Stimulated activated naive CD4-positive, alpha-beta T cell treated with Interleukin-2 at 50 U/mL for 16 hours (primary cell): ENCODE results near the gene MYOC.
"Not testable (repeated sequence)": the region's sequence is repeated elsewhere in the genome, so short reads cannot be mapped to it uniquely, and the experiment has no call there.

Experiments used
- DNase-seq: peaks from one replicate; lab custom pipeline; 2025; lab: John Stamatoyannopoulos, UW

The MYOC gene

GRCh38 chr1:171652234-171652822, at the start of gene MYOC:
MYOC (minus strand) TSS chr1:171652688; CDS start chr1:171652611, 77 bp downstream.
- no peak for DNase-seq

- no peak for DNase-seq
Observed at GRCh38 chr1:171699531-171699930, 47.0 kb upstream of the MYOC start.

DNA sequence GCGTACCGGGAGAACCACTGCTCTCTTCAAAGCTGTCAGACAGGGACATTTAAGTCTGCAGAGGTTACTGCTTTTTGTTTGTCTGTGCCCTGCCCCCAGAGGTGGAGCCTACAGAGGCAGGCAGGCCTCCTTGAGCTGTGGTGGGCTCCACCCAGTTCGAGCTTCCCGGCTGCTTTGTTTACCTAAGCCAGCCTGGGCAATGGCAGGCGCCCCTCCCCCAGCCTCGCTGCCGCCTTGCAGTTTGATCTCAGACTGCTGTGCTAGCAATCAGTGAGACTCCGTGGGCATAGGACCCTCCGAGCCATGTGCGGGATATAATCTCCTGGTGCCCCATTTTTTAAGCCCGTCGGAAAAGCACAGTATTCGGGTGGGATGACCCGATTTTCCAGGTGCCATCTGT, 43.3 kb upstream of the MYOC start:
- not testable (repeated sequence) for DNase-seq

DNA sequence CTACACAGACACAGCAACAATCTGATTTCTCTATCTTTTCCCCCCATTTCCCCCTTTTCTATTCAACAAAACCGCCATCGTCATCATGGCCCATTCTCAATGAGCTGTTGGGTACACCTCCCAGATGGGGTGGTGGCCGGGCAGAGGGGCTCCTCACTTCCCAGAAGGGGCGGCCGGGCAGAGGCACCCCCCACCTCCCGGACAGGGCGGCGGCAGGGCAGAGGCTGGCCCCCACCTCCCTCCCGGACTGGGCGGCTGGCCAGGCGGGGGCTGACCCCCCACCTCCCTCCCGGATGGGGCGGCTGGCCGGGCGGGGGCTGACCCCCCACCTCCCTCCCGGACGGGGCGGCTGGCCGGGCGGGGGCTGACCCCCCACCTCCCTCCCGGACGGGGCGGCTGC, 41.1 kb upstream of the MYOC start:
- not testable (repeated sequence) for DNase-seq

DNA sequence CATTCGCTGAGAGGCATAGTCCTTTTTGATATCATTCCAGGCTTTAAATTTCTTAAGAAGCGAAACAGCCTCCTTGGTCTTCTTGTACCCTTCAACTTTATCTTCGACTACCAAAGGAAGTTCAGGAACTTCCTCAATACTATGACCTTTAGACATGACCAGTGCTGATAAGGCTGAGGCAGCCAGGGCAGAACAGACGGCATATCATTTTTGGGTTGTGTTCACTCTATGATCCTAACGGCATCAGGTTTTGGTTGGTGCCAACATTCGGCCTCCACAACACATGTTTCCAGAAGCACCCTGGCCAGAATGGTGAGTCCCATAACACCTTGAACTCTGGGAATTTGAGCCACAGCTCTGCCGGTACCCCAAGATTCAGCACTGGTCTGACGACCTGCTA, 31.4 kb upstream of the MYOC start:
- no peak for DNase-seq

DNA sequence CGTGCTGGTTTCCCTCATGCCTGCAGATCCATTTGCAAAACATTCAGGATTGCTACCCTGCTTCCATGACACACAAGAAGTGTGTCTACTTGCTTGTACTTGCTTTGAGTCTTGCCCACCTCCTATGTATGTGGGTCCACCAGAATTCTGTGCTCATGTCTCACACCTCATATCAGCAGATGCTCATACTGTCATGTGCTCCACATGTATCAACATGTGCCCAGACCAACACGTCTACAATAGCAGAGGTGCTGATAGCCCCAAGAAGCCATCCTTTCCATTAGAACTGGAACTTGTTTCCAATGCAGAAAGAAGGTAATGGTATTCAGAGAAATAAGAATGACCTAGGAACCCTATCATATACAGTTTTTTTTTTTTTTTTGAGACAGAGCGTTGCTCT, 27.9 kb upstream of the MYOC start:
- no peak for DNase-seq

GRCh38 chr1:171676823-171677222, 24.3 kb upstream of the MYOC start:
- DNase-seq: no peak

GRCh38 chr1:171674431-171675405, 22.2 kb upstream of the MYOC start:
- no peak for DNase-seq

DNA sequence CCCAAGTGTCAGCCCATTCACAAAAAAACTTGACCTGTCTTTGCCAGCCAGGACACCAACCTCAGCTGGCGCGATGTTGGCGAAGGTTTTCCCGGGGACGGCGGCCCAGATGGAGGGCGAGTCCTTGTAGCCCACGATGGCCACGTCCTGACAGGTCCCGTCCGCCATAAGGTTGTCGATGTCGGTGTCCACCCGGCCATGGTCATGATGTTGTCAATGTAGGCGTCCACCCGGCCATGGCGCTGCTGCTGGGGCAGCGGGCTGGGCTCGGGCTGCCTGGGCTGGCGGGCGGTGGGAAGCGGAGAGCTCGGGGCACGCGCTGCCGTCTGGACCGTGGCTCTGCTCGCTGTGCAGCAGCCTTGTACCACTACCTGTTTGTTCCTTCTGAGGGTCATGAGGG, 18.3 kb upstream of the MYOC start:
- DNase-seq: no peak

GRCh38 chr1:171668372-171668771, 15.9 kb upstream of the MYOC start:
- DNase-seq: no peak

GRCh38 chr1:171666114-171666769, 13.8 kb upstream of the MYOC start:
- DNase-seq: no peak

DNA sequence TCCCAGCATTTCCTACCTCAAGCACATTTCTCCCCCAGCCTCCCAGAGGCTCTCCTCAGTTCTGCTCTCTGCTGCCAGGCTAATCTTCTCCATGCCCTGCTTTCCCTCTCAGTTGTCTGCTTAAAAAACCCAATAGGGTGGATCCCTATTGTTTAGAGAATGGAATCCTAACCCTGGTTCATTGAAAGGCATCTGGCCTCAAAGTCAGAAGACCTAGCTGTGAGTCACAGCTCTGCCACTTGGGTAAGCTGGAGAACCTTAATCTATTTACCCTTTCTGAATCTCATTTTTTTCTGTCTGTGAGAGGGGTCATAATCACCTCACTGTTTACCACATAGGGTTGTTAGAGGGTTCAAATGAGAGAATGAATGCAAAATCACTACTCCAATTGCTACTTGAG, 12.5 kb upstream of the MYOC start:
- DNase-seq: no peak

GRCh38 chr1:171663854-171664575, 11.5 kb upstream of the MYOC start:
- DNase-seq: no peak

DNA sequence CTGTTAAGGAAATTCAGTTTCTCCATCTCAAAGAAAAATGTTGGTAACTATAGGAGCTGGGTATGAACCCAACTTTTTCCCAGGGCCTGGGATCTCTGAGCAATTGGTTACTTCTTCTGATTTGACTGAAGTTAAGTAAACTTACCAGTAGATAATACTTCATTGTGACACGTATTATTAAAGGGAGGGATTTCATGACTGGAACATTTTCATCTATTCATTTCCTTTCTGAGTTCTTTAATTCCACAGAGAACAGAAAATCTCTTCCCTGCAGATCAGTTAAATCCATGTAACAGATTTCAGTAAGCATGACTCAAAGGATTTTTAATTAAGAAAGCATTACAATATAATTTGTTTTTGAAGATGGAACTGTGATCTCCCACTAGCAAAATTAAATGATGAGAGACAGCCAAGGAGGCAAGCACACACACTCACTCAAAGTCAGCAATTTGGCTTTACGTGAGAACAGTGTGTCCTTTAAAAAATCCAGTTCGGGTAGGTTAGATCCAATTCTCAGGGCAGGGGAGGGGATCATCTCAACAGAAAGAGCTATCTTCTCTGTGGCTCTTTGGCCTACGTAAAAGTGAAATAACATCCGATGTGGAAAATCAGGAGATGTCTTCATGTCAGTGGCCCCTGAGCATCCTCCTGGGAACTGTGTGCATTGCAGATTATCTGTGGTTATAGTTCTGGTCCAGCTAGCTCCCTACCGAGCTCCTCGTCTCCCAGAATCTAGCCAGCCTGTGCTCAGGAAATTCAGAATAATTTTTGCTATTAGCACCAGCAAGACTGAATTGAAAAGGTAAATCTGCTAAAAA, 10.8 kb upstream of the MYOC start:
- DNase-seq: no peak

DNA sequence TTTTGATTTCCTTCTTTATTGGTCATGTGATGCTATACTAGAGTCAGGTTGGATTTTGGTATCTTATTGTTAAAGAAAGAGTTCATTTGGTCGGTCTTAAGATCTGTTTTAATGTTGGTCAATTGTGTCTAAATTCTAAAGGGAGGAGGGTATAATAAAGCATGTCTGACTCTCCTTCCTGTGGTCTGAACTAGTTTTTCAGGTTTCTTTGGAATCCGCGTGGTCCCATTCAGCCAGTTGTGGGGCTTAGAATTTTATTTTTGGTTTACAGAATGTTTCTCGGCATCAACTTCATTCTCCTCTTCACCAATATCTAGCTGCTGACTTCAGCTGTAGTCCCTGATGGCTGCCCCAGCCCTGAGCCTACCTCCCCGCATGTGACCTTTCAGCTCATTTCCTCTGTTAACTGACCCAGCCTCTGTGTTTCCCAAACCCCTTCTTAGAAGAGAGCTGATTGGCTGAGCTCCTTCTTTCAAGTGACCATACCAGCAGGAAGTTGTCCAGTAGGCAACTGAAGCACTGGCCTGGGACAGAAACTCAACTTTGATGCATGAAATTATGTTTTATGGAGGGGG, 8.7 kb upstream of the MYOC start:
- DNase-seq: no peak

DNA sequence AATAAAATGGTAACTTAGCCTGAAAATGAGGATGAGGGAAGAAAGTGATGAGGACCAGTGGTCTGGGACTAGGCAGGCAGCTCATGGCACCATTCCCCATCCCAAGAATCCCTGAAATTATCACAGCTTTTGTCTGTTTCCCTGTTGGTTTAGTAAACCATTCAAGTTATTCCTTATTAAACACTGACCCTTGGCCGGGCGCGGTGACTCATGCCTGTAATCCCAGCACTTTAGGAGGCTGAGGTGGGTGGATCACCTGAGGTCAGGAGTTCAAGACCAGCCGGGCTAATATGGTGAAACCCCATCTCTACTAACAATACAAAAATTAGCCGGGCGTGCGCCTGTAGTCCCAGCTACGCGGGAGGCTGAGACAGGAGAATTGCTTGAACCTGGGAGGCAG, 3.7 kb upstream of the MYOC start:
- not testable (repeated sequence) for DNase-seq

GRCh38 chr1:171655746-171656116, 3.2 kb upstream of the MYOC start:
- DNase-seq: no peak

GRCh38 chr1:171654942-171655745, 2.7 kb upstream of the MYOC start:
- peak; percentile 65 for DNase-seq

GRCh38 chr1:171654201-171654941, 1.9 kb upstream of the MYOC start:
- no peak for DNase-seq
